NCI-H1092 treated with DMSO at 0.1 percent for 48 hours (cell line): ENCODE results near the gene PAM.
A peak's percentile ranks its signal among the peaks of the same experiment; 100 is the strongest.
"Not testable (repeated sequence)": the region's sequence is repeated elsewhere in the genome, so short reads cannot be mapped to it uniquely, and the experiment has no call there.

Experiments used
- DNase-seq: peaks from one replicate; lab custom pipeline; 2025; lab: John Stamatoyannopoulos, UW

PAM gene

GRCh38 chr5:102902647-102903046 is 147.5 kb downstream of the PAM start:
- DNase-seq = peak; percentile 7

- no peak for DNase-seq
These were observed 148.2 kb downstream of the PAM start for GRCh38 chr5:102903074-102903871.

GRCh38 chr5:102905056-102905455 is 150.0 kb downstream of the PAM start:
- no peak for DNase-seq

GRCh38 chr5:102907099-102907498 is 152.0 kb downstream of the PAM start:
- not testable (repeated sequence) for DNase-seq

GRCh38 chr5:102910240-102911226 is 155.4 kb downstream of the PAM start:
- no peak for DNase-seq

- no peak for DNase-seq
These were observed 156.9 kb downstream of the PAM start for GRCh38 chr5:102911973-102912372.

- DNase-seq = no peak
These were observed 161.0 kb downstream of the PAM start for GRCh38 chr5:102916109-102916508.

- no peak for DNase-seq
These were observed 164.0 kb downstream of the PAM start for GRCh38 chr5:102918986-102919610.

GRCh38 chr5:102920762-102921161 is 165.7 kb downstream of the PAM start:
- no peak for DNase-seq

GRCh38 chr5:102921341-102922044 is 166.4 kb downstream of the PAM start:
- DNase-seq = no peak

GRCh38 chr5:102922111-102922720 is 167.1 kb downstream of the PAM start:
- DNase-seq = no peak

GRCh38 chr5:102922799-102923477 is 167.8 kb downstream of the PAM start:
- DNase-seq = no peak

GRCh38 chr5:102924963-102925362 is 169.9 kb downstream of the PAM start:
- DNase-seq = no peak

GRCh38 chr5:102927007-102927406 is 171.9 kb downstream of the PAM start:
- no peak for DNase-seq

GRCh38 chr5:102930244-102930643 is 175.1 kb downstream of the PAM start:
- no peak for DNase-seq

- no peak for DNase-seq
These were observed 176.1 kb downstream of the PAM start for GRCh38 chr5:102931085-102931725.

GRCh38 chr5:102932781-102933180 is 177.7 kb downstream of the PAM start:
- DNase-seq = no peak

- no peak for DNase-seq
These were observed 178.2 kb downstream of the PAM start for GRCh38 chr5:102933316-102933715.

GRCh38 chr5:102933721-102934459 is 178.8 kb downstream of the PAM start:
- DNase-seq = no peak

GRCh38 chr5:102937894-102938293 is 182.8 kb downstream of the PAM start:
- no peak for DNase-seq
